Gastrocnemius medialis (tissue), 4 donors: Measurements from ENCODE around the gene BEST1.

ENCODE experiments used
- POLR2A ChIP-seq, 2 donors: fragments of 450-650 bp; IDR thresholded peaks; one replicate each; pipeline ENCODE4 v1.6.1; 2017; ENCODE audit warnings: antibody characterized with exemption in 2 of 2, mild to moderate bottlenecking in 2 of 2, moderate library complexity in 2 of 2
- TF ChIP-seq, protein P1 (sequence below), 5 experiments: fragments of 450-650 bp in 3 of 5; fragments of 200-600 bp in 2 of 5; sonication (generic) in 2 of 5; IDR thresholded peaks in 4 of 5; conservative IDR thresholded peaks in 1 of 5; 1 replicate in 4 of 5; 2 replicates in 1 of 5; pipeline ENCODE4 v1.5.1; 2016 to 2019; ENCODE audit warnings: antibody characterized with exemption in 5 of 5, mild to moderate bottlenecking in 3 of 5, moderate library complexity in 3 of 5

- TF ChIP-seq, protein P1, sequence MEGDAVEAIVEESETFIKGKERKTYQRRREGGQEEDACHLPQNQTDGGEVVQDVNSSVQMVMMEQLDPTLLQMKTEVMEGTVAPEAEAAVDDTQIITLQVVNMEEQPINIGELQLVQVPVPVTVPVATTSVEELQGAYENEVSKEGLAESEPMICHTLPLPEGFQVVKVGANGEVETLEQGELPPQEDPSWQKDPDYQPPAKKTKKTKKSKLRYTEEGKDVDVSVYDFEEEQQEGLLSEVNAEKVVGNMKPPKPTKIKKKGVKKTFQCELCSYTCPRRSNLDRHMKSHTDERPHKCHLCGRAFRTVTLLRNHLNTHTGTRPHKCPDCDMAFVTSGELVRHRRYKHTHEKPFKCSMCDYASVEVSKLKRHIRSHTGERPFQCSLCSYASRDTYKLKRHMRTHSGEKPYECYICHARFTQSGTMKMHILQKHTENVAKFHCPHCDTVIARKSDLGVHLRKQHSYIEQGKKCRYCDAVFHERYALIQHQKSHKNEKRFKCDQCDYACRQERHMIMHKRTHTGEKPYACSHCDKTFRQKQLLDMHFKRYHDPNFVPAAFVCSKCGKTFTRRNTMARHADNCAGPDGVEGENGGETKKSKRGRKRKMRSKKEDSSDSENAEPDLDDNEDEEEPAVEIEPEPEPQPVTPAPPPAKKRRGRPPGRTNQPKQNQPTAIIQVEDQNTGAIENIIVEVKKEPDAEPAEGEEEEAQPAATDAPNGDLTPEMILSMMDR (IDR thresholded peaks at IDR 0.05 in 4 of 5, conservative IDR thresholded peaks at IDR 0.05 in 1 of 5), result no peak
- TF ChIP-seq POLR2A (IDR thresholded peaks at IDR 0.05), result no peak
Measured at GRCh38 chr11:61919705-61920631, 30.2 kb upstream of the BEST1 start.
